Left renal cortex interstitium (tissue), 4 donors: ENCODE results near the gene PCDHA9. TPM values are rescaled to one million over a fixed set of nuclear protein-coding genes. Genes with fewer than 3 reads are reported as not detected.
"Not testable (repeated sequence)": the region's sequence is repeated elsewhere in the genome, so short reads cannot be mapped to it uniquely, and the experiment has no call there.

Source experiments
- DNase-seq, 4 donors: peaks; one replicate each; pipeline ENCODE4 v3.0.0-alpha.2; 2013; ENCODE audit warnings: low read depth in 4 of 4, low spot score in 2 of 4, missing footprints in 1 of 4
- polyA plus RNA-seq, 4 donors: library from polyadenylated mRNA; unstranded; fragments of 120-200 nt; gene quantifications; one replicate each; pipeline ENCODE4 v1.2.1, GENCODE V29; 2013; ENCODE audit not compliant: insufficient read length in 4 of 4

Gene PCDHA9, protein sequence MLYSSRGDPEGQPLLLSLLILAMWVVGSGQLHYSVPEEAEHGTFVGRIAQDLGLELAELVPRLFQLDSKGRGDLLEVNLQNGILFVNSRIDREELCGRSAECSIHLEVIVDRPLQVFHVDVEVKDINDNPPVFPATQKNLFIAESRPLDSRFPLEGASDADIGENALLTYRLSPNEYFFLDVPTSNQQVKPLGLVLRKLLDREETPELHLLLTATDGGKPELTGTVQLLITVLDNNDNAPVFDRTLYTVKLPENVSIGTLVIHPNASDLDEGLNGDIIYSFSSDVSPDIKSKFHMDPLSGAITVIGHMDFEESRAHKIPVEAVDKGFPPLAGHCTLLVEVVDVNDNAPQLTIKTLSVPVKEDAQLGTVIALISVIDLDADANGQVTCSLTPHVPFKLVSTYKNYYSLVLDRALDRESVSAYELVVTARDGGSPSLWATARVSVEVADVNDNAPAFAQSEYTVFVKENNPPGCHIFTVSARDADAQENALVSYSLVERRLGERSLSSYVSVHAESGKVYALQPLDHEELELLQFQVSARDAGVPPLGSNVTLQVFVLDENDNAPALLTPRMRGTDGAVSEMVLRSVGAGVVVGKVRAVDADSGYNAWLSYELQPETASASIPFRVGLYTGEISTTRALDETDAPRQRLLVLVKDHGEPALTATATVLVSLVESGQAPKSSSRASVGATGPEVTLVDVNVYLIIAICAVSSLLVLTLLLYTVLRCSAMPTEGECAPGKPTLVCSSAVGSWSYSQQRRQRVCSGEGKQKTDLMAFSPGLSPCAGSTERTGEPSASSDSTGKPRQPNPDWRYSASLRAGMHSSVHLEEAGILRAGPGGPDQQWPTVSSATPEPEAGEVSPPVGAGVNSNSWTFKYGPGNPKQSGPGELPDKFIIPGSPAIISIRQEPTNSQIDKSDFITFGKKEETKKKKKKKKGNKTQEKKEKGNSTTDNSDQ
- under 1 TPM in 3 of 4 donors, not detected in 1; 0.03 to 0.12 (median 0.05) TPM for polyA plus RNA-seq

DNA sequence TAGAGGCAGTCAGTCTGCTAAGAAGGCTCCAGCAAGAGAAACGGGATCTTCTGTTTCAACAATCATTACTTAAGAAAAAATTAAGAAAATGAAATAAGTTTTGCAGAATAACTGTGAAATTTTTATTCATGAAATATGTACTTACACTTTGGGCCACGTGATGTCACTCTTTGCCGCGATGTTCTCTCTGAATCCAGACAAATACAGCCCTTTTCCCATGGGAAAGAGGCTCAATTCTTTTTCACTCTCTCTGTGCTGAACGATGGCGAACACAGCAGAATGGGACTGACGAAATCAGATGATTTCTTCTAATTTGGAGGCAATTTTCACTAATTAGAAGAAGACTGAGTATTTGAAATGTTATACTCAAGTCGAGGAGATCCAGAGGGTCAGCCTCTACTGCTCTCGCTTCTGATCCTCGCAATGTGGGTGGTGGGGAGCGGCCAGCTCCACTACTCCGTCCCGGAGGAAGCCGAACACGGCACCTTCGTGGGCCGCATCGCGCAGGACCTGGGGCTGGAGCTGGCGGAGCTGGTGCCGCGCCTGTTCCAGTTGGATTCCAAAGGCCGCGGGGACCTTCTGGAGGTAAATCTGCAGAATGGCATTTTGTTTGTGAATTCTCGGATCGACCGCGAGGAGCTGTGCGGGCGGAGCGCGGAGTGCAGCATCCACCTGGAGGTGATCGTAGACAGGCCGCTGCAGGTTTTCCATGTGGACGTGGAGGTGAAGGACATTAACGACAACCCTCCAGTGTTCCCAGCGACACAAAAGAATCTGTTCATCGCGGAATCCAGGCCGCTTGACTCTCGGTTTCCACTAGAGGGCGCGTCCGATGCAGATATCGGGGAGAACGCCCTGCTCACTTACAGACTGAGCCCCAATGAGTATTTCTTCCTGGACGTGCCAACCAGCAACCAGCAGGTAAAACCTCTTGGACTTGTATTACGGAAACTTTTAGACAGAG lies at the start of gene PCDHA9:
Gene PCDHA9, plus strand, starts transcription at position 244 of the 964 bp plus-strand sequence. Its CDS starts 114 bp downstream, at position 358.
- not testable (repeated sequence) for DNase-seq

GRCh38 chr5:140800816-140801493 lies 47.2 kb upstream of the PCDHA9 start, which contains the start of gene PCDHA3:
Gene PCDHA3, plus strand, starts transcription at chr5:140801057.
- no peak for DNase-seq

- no peak for DNase-seq
Observed at GRCh38 chr5:140801494-140801841, 46.7 kb upstream of the PCDHA9 start.

DNA sequence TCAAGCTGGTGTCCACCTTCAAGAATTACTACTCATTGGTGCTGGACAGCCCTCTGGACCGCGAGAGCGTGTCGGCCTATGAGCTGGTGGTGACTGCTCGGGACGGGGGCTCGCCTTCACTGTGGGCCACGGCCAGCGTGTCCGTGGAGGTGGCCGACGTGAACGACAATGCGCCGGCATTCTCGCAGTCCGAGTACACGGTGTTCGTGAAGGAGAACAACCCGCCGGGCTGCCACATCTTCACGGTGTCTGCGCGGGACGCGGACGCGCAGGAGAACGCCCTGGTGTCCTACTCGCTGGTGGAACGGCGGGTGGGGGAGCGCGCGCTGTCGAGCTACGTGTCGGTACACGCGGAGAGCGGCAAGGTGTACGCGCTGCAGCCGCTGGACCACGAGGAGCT lies 45.8 kb upstream of the PCDHA9 start:
- not testable (repeated sequence) for DNase-seq

DNA sequence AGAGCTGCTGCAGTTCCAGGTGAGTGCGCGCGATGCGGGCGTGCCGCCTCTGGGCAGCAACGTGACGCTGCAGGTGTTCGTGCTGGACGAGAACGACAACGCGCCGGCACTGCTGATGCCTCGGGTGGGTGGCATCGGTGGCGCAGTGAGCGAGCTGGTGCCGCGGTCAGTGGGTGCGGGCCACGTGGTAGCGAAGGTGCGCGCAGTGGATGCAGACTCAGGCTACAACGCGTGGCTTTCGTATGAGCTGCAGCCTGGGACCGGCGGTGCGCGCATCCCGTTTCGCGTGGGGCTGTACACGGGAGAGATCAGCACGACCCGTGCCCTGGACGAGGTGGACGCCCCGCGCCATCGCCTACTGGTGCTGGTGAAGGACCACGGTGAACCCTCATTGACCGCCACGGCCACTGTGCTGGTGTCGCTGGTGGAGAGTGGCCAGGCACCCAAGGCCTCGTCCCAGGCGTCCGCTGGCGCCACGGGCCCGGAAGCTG lies 45.4 kb upstream of the PCDHA9 start:
- DNase-seq = no peak

- DNase-seq = no peak
Observed at GRCh38 chr5:140806834-140807775, 41.1 kb upstream of the PCDHA9 start, which contains the start of gene PCDHA4. Gene PCDHA4, plus strand, starts transcription at chr5:140807068.

- not testable (repeated sequence) for DNase-seq
Observed at GRCh38 chr5:140808241-140808888, 39.8 kb upstream of the PCDHA9 start.

- DNase-seq = no peak
Observed at GRCh38 chr5:140808889-140809291, 39.3 kb upstream of the PCDHA9 start.

DNA sequence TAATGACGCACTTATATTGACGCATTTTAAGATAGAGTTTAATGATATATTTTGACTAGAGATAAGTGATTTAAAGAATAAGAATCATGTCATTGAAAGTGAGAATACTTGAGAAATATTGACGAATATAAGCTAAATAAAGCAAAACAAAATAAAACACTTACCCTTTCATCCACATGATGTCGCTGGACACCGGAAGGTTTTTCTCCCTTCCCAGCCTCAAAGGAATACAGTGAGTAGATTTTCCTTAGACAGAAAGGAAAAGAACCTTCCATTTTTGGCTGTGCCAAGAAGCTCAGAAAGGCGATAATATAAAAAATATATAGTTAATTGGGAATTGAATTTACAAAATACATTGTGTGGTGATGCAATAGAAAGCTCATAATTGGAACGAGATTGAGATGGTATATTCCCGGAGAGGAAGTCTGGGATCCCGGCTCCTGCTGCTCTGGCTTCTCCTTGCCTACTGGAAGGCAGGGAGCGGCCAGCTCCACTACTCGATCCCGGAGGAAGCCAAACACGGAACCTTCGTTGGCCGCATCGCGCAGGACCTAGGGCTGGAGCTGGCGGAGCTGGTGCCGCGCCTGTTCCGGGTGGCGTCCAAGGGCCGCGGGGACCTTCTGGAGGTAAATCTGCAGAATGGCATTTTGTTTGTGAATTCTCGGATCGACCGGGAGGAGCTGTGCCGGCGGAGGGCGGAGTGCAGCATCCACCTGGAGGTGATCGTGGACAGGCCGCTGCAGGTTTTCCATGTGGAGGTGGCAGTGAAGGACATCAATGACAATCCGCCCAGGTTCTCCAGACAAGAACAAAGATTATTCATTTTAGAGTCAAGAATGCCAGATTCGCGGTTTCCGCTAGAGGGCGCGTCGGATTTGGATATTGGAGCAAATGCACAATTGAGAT lies 26.6 kb upstream of the PCDHA9 start, which contains the start of gene PCDHA5:
Gene PCDHA5, plus strand, starts transcription at position 239 of the 906 bp plus-strand sequence.
- DNase-seq = no peak

DNA sequence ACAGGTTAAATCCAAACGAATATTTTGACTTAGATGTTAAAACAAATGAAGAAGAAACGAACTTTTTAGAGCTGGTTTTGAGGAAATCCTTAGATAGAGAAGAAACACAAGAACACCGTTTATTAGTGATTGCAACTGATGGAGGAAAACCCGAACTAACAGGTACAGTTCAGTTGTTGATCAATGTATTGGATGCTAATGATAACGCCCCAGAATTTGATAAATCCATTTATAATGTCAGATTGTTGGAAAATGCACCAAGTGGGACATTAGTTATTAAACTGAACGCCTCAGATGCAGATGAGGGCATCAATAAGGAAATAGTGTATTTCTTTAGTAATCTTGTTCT lies 25.9 kb upstream of the PCDHA9 start:
- no peak for DNase-seq

DNA sequence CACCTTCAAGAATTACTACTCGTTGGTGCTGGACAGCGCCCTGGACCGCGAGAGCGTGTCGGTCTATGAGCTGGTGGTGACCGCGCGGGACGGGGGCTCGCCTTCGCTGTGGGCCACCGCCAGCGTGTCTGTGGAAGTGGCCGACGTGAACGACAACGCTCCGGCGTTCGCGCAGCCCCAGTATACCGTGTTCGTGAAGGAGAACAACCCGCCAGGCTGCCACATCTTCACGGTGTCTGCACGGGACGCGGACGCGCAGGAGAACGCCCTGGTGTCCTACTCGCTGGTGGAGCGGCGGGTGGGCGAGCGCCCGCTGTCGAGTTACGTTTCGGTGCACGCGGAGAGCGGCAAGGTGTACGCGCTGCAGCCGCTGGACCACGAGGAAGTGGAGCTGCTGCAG lies 25.2 kb upstream of the PCDHA9 start:
- DNase-seq = not testable (repeated sequence)

DNA sequence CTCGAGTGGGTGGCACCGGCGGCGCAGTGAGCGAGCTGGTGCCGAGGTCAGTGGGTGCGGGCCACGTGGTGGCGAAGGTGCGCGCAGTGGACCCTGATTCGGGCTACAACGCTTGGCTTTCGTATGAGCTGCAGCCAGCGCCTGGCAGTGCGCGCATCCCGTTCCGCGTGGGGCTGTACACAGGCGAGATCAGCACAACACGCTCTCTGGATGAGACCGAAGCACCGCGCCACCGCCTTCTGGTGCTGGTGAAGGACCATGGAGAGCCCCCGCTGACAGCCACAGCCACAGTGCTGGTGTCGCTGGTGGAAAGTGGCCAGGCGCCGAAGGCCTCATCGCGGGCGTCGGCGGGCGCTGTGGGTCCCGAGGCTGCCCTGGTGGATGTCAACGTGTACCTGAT lies 24.7 kb upstream of the PCDHA9 start:
- DNase-seq = no peak

DNA sequence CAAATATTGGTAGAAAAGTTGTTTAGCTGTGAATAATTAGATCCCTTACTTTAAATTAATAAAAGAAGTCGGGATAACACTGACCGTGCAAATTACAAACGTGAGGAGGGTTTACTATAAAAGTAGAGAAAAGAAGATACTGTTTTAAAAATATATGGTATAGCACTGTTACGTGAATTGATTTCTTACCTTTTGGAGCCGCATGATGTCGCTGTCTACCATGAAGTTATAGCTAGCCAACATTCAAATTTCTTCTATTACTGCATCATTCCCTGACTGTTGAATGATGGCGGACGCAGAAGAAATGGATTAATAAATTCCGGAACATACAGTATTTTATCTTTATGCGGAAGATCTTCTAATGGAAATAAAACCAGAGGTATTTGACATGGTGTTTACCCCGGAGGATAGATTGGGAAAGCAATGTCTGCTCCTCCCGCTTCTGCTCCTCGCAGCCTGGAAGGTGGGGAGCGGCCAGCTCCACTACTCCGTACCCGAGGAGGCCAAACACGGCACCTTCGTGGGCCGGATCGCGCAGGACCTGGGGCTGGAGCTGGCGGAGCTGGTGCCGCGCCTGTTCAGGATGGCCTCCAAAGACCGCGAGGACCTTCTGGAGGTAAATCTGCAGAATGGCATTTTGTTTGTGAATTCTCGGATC lies 20.3 kb upstream of the PCDHA9 start, which contains the start of gene PCDHA6:
Gene PCDHA6, plus strand, starts transcription at position 257 of the 658 bp plus-strand sequence. Its CDS starts 132 bp downstream, at position 389.
- DNase-seq = no peak

DNA sequence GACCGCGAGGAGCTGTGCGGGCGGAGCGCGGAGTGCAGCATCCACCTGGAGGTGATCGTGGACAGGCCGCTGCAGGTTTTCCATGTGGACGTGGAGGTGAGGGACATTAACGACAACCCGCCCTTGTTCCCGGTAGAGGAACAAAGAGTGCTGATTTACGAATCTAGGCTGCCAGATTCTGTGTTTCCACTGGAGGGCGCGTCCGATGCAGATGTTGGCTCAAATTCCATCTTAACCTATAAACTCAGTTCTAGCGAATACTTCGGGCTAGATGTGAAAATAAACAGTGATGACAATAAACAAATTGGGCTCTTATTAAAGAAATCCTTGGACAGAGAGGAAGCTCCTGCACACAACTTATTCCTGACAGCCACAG lies 19.8 kb upstream of the PCDHA9 start:
- DNase-seq = no peak

DNA sequence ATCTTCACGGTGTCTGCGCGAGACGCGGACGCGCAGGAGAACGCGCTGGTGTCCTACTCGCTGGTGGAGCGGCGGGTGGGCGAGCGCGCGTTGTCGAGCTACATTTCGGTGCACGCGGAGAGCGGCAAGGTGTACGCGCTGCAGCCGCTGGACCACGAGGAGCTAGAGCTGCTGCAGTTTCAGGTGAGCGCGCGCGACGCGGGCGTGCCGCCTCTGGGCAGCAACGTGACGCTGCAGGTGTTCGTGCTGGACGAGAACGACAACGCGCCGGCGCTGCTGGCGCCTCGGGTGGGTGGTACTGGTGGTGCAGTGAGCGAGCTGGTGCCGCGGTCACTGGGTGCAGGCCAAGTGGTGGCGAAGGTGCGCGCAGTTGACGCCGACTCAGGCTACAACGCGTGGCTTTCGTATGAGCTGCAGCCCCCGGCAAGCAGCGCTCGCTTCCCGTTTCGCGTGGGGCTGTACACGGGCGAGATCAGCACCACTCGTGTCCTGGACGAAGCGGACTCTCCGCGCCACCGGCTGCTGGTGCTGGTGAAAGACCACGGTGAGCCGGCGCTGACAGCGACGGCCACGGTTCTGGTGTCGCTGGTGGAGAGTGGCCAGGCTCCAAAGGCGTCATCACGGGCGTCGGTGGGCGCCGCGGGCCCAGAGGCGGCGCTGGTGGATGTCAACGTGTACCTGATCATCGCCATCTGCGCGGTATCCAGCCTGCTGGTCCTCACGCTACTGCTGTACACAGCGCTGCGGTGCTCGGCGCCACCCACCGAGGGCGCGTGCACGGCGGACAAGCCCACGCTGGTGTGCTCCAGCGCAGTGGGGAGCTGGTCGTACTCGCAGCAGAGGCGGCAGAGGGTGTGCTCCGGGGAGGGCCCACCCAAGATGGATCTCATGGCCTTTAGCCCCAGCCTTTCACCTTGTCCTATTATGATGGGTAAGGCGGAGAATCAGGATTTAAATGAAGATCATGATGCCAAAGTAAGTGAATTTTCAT lies 18.4 kb upstream of the PCDHA9 start:
- not testable (repeated sequence) for DNase-seq
